NCI-H2227 treated with DMSO at 0.1 percent for 48 hours (cell line): ENCODE results near the gene ADNP.

Source experiments
- DNase-seq: peaks from one replicate; lab custom pipeline; 2025; lab: John Stamatoyannopoulos, UW

Gene ADNP

GRCh38 chr20:50874111-50874757 lies 57.0 kb downstream of the ADNP start:
- DNase-seq, result no peak

GRCh38 chr20:50873585-50873984 lies 57.7 kb downstream of the ADNP start:
- no peak for DNase-seq

- no peak for DNase-seq
Observed at GRCh38 chr20:50872560-50873425, 58.4 kb downstream of the ADNP start.

- no peak for DNase-seq
Observed at GRCh38 chr20:50870561-50871161, 60.6 kb downstream of the ADNP start.

- no peak for DNase-seq
Observed at GRCh38 chr20:50868509-50869495, 62.4 kb downstream of the ADNP start.

GRCh38 chr20:50867805-50868204 lies 63.4 kb downstream of the ADNP start:
- DNase-seq, result no peak

- no peak for DNase-seq
Observed at GRCh38 chr20:50866831-50867230, 64.4 kb downstream of the ADNP start.

- no peak for DNase-seq
Observed at GRCh38 chr20:50866036-50866685, 65.1 kb downstream of the ADNP start.

- no peak for DNase-seq
Observed at GRCh38 chr20:50865591-50865990, 65.6 kb downstream of the ADNP start.

- DNase-seq, result no peak
Observed at GRCh38 chr20:50865114-50865513, 66.1 kb downstream of the ADNP start.

GRCh38 chr20:50862546-50862945 lies 68.7 kb downstream of the ADNP start:
- DNase-seq, result no peak

GRCh38 chr20:50861012-50861411 lies 70.2 kb downstream of the ADNP start:
- no peak for DNase-seq

- no peak for DNase-seq
Observed at GRCh38 chr20:50859161-50859560, 72.1 kb downstream of the ADNP start.

GRCh38 chr20:50858525-50858924 lies 72.7 kb downstream of the ADNP start:
- DNase-seq, result no peak

GRCh38 chr20:50857348-50857747 lies 73.9 kb downstream of the ADNP start:
- no peak for DNase-seq

- DNase-seq, result no peak
Observed at GRCh38 chr20:50856475-50857041, 74.7 kb downstream of the ADNP start.

GRCh38 chr20:50855498-50856474 lies 75.5 kb downstream of the ADNP start:
- no peak for DNase-seq

GRCh38 chr20:50854506-50855249 lies 76.6 kb downstream of the ADNP start:
- DNase-seq, result no peak

GRCh38 chr20:50852085-50852484 lies 79.2 kb downstream of the ADNP start:
- no peak for DNase-seq
